HCT116 (cell line): ENCODE results near the gene CHD9NB. TPM values are rescaled to one million over a fixed set of nuclear protein-coding genes. Genes with fewer than 3 reads are reported as not detected.
"Not testable (repeated sequence)": the region's sequence is repeated elsewhere in the genome, so short reads cannot be mapped to it uniquely, and the experiment has no call there.

ENCODE experiments used
- ATAC-seq: fragments of 200-7000 bp; cut with Tn5 transposase; 2 replicates; pipeline ENCODE4 v1.9.1; 2020; ENCODE audit warnings: mild to moderate bottlenecking, moderate library complexity
- BruUV-seq: library from RNA; stranded (reverse); fragments of 400-500 nt; replicated peaks from 2 replicates; lab custom pipeline; 2021; lab: Mats Ljungman, UMichigan
- CTCF ChIA-PET: fragments of 300-600 bp; sonication (Branson Sonifier 250); formaldehyde crosslinking; loops from one replicate; lab custom pipeline; 2021; ENCODE audit warnings: antibody characterized with exemption; lab: Charles Lee
- POLR2A ChIA-PET: fragments of 300-600, 350-600 bp; sonication (Branson Sonifier 250); formaldehyde crosslinking; loops from one replicate; lab custom pipeline; 2021; ENCODE audit warnings: antibody characterized with exemption; lab: Charles Lee
- RAD21 ChIA-PET, 2 experiments: fragments of 300-600 bp; sonication (Branson Sonifier 250); formaldehyde crosslinking; loops; one replicate each; lab custom pipeline; 2023; ENCODE audit warnings: low total read pairs in 2 of 2; ENCODE audit not compliant: uncharacterized antibody in 2 of 2, unreplicated experiment in 2 of 2, low non-redundant PET in 1 of 2; lab: Charles Lee
- DNase-seq: peaks from one replicate; pipeline ENCODE4 v3.0.0-alpha.2; 2010; ENCODE audit warnings: low read depth, low spot score
- H2AFZ ChIP-seq: fragments of 200-600 bp; shearing (Covaris generic), sonication (generic); 2 replicates; pipeline ENCODE4 v1.6.1; 2017; ENCODE audit warnings: low read depth, mixed run types, mixed read lengths, antibody characterized with exemption, low read length; ENCODE audit not compliant: poor library complexity, severe bottlenecking
- H3K27ac ChIP-seq: 2 replicates; pipeline ENCODE4 v1.5.1; 2012; ENCODE audit warnings: low read depth, low read length
- H3K27me3 ChIP-seq: fragments of 200-600 bp; sonication (generic); 2 replicates; pipeline ENCODE4 v1.6.1; 2016; ENCODE audit warnings: mixed run types, low read length, mixed read lengths; ENCODE audit not compliant: insufficient read depth
- H3K36me3 ChIP-seq, 2 experiments: fragments of 200-500 bp in 1 of 2; fragments of 200-600 bp in 1 of 2; sonication (Bioruptor generic) in 1 of 2; sonication (generic) in 1 of 2; 2 replicates each; pipeline versions ENCODE4 v1.5.1 to v1.6.1; 2014 to 2016; ENCODE audit warnings: low read length in 2 of 2, inconsistent platforms in 1 of 2, mixed read lengths in 1 of 2, mixed run types in 1 of 2; ENCODE audit not compliant: insufficient read depth in 2 of 2, control insufficient read depth in 1 of 2
- H3K4me1 ChIP-seq, 2 experiments: fragments of 200-600 bp in 1 of 2; sonication (generic) in 1 of 2; 2 replicates each; pipeline versions ENCODE4 v1.5.1 to v1.6.1; 2012 to 2017; ENCODE audit warnings: low read length in 2 of 2, inconsistent platforms in 1 of 2, mild to moderate bottlenecking in 1 of 2, mixed read lengths in 1 of 2, mixed run types in 1 of 2, moderate library complexity in 1 of 2; ENCODE audit not compliant: insufficient read depth in 2 of 2, control insufficient read depth in 1 of 2
- H3K4me2 ChIP-seq: fragments of 200-600 bp; sonication (generic); 2 replicates; pipeline ENCODE4 v1.6.1; 2017; ENCODE audit warnings: mixed run types, low read length, mixed read lengths
- H3K4me3 ChIP-seq, 2 experiments: fragments of 200-600 bp in 1 of 2; sonication (generic) in 1 of 2; replicated peaks in 1 of 2; 2 replicates each; pipeline ENCODE4 v1.5.1; 2011 to 2016; ENCODE audit warnings: low read length in 2 of 2, control low read depth in 1 of 2, low read depth in 1 of 2, mild to moderate bottlenecking in 1 of 2, mixed read lengths in 1 of 2, mixed run types in 1 of 2
- H3K79me2 ChIP-seq: fragments of 200-600 bp; sonication (generic); 2 replicates; pipeline ENCODE4 v1.6.1; 2017; ENCODE audit warnings: mild to moderate bottlenecking, mixed run types, low read length, moderate library complexity, mixed read lengths; ENCODE audit not compliant: insufficient read depth
- H3K9ac ChIP-seq: fragments of 200-600 bp; sonication (generic); 2 replicates; pipeline ENCODE4 v1.6.1; 2016; ENCODE audit warnings: low read length, mixed read lengths
- H3K9me2 ChIP-seq: fragments of 200-600 bp; sonication (generic), shearing (Covaris generic); 2 replicates; pipeline ENCODE4 v1.6.1; 2017; ENCODE audit warnings: mixed run types, mild to moderate bottlenecking, moderate library complexity; ENCODE audit not compliant: insufficient read depth
- H3K9me3 ChIP-seq, 2 experiments: fragments of 200-500 bp in 1 of 2; fragments of 200-600 bp in 1 of 2; sonication (Bioruptor generic) in 1 of 2; sonication (generic) in 1 of 2; 2 replicates each; pipeline ENCODE4 v1.6.1; 2014 to 2017; ENCODE audit warnings: low read length in 2 of 2, mixed read lengths in 2 of 2, inconsistent platforms in 1 of 2, low read depth in 1 of 2, mild to moderate bottlenecking in 1 of 2, mixed run types in 1 of 2, moderate library complexity in 1 of 2; ENCODE audit not compliant: control insufficient read depth in 1 of 2, insufficient read depth in 1 of 2
- H4K20me1 ChIP-seq: fragments of 200-600 bp; sonication (generic), shearing (Covaris generic); 2 replicates; pipeline ENCODE4 v1.6.1; 2017; ENCODE audit warnings: mixed run types, mild to moderate bottlenecking, moderate library complexity; ENCODE audit not compliant: insufficient read depth
- CBX3 ChIP-seq: IDR thresholded peaks from 2 replicates; pipeline ENCODE4 v1.6.1; 2012; ENCODE audit warnings: low read depth
- EZH2 ChIP-seq: fragments of 200-600 bp; sonication (generic); IDR thresholded peaks from 2 replicates; pipeline ENCODE4 v1.6.1; 2017; ENCODE audit warnings: antibody characterized with exemption, mixed run types
- FOSL1 ChIP-seq: IDR thresholded peaks from 2 replicates; pipeline ENCODE4 v1.6.1; 2012; ENCODE audit warnings: low read depth
- SP1 ChIP-seq: IDR thresholded peaks from 2 replicates; pipeline ENCODE4 v1.6.1; 2012; ENCODE audit warnings: low read depth
- SRF ChIP-seq: IDR thresholded peaks from 2 replicates; pipeline ENCODE4 v1.6.1; 2012; ENCODE audit warnings: low read depth
- YY1 ChIP-seq: IDR thresholded peaks from 2 replicates; pipeline ENCODE4 v1.6.1; 2011; ENCODE audit warnings: low read length, low read depth, moderate library complexity, mild to moderate bottlenecking; ENCODE audit not compliant: insufficient replicate concordance; ENCODE audit errors: extremely low read depth
- ZBTB33 ChIP-seq: IDR thresholded peaks from 2 replicates; pipeline ENCODE4 v1.6.1; 2011; ENCODE audit warnings: mild to moderate bottlenecking, low read length, moderate library complexity; ENCODE audit not compliant: insufficient replicate concordance; ENCODE audit errors: extremely low read depth
- ZNF274 ChIP-seq: fragments of 200-500 bp; sonication (Bioruptor generic); IDR thresholded peaks from 2 replicates; pipeline ENCODE4 v1.6.1; 2014; ENCODE audit warnings: mild to moderate bottlenecking, low read depth, low read length, inconsistent platforms
- intact Hi-C: fragments of 100-400 bp; cut with micrococcal nuclease; formaldehyde crosslinking; loops from 2 replicates; pipeline ENCODE4 v1.10.0; 2022
- total RNA-seq: library from RNA; stranded (reverse); gene quantifications from one replicate; pipeline ENCODE4 v1.2.1, GENCODE V29; 2021; ENCODE audit not compliant: unreplicated experiment

The CHD9NB gene
- total RNA-seq, 1 experiment from 2014 or later = 1.2 TPM

- H3K9me3 ChIP-seq, RAD21 ChIA-PET, H3K36me3 ChIP-seq, CTCF ChIA-PET, H2AFZ ChIP-seq, H3K27ac ChIP-seq, BruUV-seq, ATAC-seq, POLR2A ChIA-PET, H3K4me3 ChIP-seq, H3K9me2 ChIP-seq, intact Hi-C loops, H3K4me2 ChIP-seq, DNase-seq, H4K20me1 ChIP-seq, H3K4me1 ChIP-seq, H3K9ac ChIP-seq, H3K27me3 ChIP-seq: not testable (repeated sequence)
- H3K79me2 ChIP-seq = peaks cover 71% of the 10 kb centered on the region
These were observed 22.8 kb upstream of the CHD9NB start for GRCh38 chr16:53075461-53075860.

- POLR2A ChIA-PET, H3K9ac ChIP-seq, H3K36me3 ChIP-seq, H3K27ac ChIP-seq, H4K20me1 ChIP-seq, RAD21 ChIA-PET, BruUV-seq, H3K27me3 ChIP-seq, H3K9me3 ChIP-seq, intact Hi-C loops, ATAC-seq, H3K4me3 ChIP-seq, H3K4me2 ChIP-seq, CTCF ChIA-PET, H3K4me1 ChIP-seq, H3K9me2 ChIP-seq, H2AFZ ChIP-seq, DNase-seq: not testable (repeated sequence)
- H3K79me2 ChIP-seq = peaks cover 70% of the 10 kb centered on the region
These were observed 21.6 kb upstream of the CHD9NB start for GRCh38 chr16:53074296-53074695.

- no TSS peak for BruUV-seq
- ChIA-PET RAD21 (no interaction called here), CTCF (no interaction called here), POLR2A (no interaction called here)
- H3K4me3 ChIP-seq = no peak overlapping the region
- no peaks in the 10 kb centered on the region for H3K4me1 ChIP-seq
- H3K4me2 ChIP-seq = no peak overlapping the region
- H3K9me2 ChIP-seq = no peaks in the 10 kb centered on the region
- H2AFZ ChIP-seq = no peak overlapping the region
- H4K20me1 ChIP-seq = no peaks in the 10 kb centered on the region
- no peaks in the 10 kb centered on the region for H3K9me3 ChIP-seq
- intact Hi-C loops = no loop called here
- DNase-seq (no peak), ATAC-seq (no peak)
- H3K36me3 ChIP-seq = no peaks in the 10 kb centered on the region
- no peak for TF ChIP-seq CBX3
- no peak for TF ChIP-seq ZNF274
- TF ChIP-seq SRF = no peak
- TF ChIP-seq ZBTB33 = no peak
- TF ChIP-seq SP1 = no peak
- no peak for TF ChIP-seq FOSL1
- no peak for TF ChIP-seq YY1
- no peak for TF ChIP-seq EZH2
- H3K9ac ChIP-seq = no peak overlapping the region
- no peaks in the 10 kb centered on the region for H3K27me3 ChIP-seq
- H3K27ac ChIP-seq = no peak overlapping the region
- peaks cover 67% of the 10 kb centered on the region for H3K79me2 ChIP-seq
These were observed 20.3 kb upstream of the CHD9NB start for GRCh38 chr16:53073022-53073421.
